Fibroblast of the aortic adventitia (primary cell): ENCODE results near the gene POPDC3. TPM values are rescaled to one million over a fixed set of nuclear protein-coding genes. Genes with fewer than 3 reads are reported as not detected.
A peak's percentile ranks its signal among the peaks of the same experiment; 100 is the strongest.

Experiments used
- DNase-seq: peaks from one replicate; pipeline ENCODE4 v3.0.0-alpha.2; 2010; ENCODE audit warnings: low read depth
- H3K4me3 ChIP-seq: 2 replicates; pipeline ENCODE4 v1.5.1; 2011; ENCODE audit warnings: low read depth, mild to moderate bottlenecking, control low read depth, low read length, moderate library complexity
- CTCF ChIP-seq: IDR thresholded peaks from 2 replicates; pipeline ENCODE4 v1.5.1; 2011; ENCODE audit warnings: mild to moderate bottlenecking, low read length, control low read depth, inconsistent platforms; ENCODE audit not compliant: insufficient read depth
- total RNA-seq: library from RNA; depleted of rRNA; stranded (reverse); fragments of >200 nt; gene quantifications from 2 replicates; pipeline ENCODE4 v1.2.3, GENCODE V29; 2012; ENCODE audit warnings: low replicate concordance

POPDC3 gene
- total RNA-seq, 1 donor, result 33.7 TPM

GRCh38 chr6:105199711-105200110, 19.9 kb upstream of the POPDC3 start:
- no peak overlapping the region for H3K4me3 ChIP-seq
- TF ChIP-seq CTCF, result no peak
- DNase-seq, result no peak

- no peak for DNase-seq
- no peak for TF ChIP-seq CTCF
- H3K4me3 ChIP-seq, result no peak overlapping the region
Measured at GRCh38 chr6:105196076-105196475, 16.3 kb upstream of the POPDC3 start.

GRCh38 chr6:105194591-105194990, 14.8 kb upstream of the POPDC3 start:
- TF ChIP-seq CTCF, result no peak
- no peak overlapping the region for H3K4me3 ChIP-seq
- no peak for DNase-seq

- TF ChIP-seq CTCF, result no peak
- no peak overlapping the region for H3K4me3 ChIP-seq
- DNase-seq, result no peak
Measured at GRCh38 chr6:105194106-105194505, 14.3 kb upstream of the POPDC3 start.

GRCh38 chr6:105193647-105194046, 13.8 kb upstream of the POPDC3 start:
- no peak for TF ChIP-seq CTCF
- H3K4me3 ChIP-seq, result no peak overlapping the region
- peak; percentile 85 for DNase-seq

GRCh38 chr6:105192707-105193465, 13.1 kb upstream of the POPDC3 start:
- no peak for TF ChIP-seq CTCF
- H3K4me3 ChIP-seq, result no peak overlapping the region
- DNase-seq, result peak; percentile 51

- no peak for DNase-seq
- no peak for TF ChIP-seq CTCF
- H3K4me3 ChIP-seq, result no peak overlapping the region
Measured at GRCh38 chr6:105191351-105191750, 11.5 kb upstream of the POPDC3 start.
